Measurements from ENCODE around the gene PRDM16. TPM values are rescaled to one million over a fixed set of nuclear protein-coding genes. Genes with fewer than 3 reads are reported as not detected.

PRDM16 gene
- total RNA-seq, 4 donors from 2014 or later, result 0.41 to 0.95 TPM; not detected in 2

DNA sequence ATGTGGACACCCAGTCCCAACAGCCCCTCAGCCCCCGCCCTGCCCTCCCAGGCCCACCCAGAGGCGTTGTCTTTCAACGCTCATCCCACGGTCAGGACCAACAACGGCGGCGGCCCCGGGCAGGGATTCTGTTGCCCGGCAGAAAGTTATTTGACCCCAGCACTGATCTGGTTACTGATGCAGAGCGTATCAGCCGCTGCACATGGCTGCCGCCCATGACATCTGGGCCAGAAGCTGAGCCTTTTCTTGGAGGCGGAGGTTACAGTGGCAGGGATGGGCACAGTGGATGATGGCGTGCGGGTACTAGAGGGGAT, 258.3 kb downstream of the PRDM16 start:
- H3K4me1 ChIP-seq, result peaks cover 9 to 19% (median 15%) of the 10 kb centered on the region in 4 donors
- no peak overlapping the region for H3K4me3 ChIP-seq
- in situ Hi-C loops (cut with MboI; ENCODE audit: low pct_ligation_motif_present in 1 of 4, low pct_unique_long_range_greater_than_20kb in 1 of 4, low sequenced_read_pairs in 3 of 4), result no loop called here
- intact Hi-C loops (cut with DNase I; ENCODE audit: low total_unique reads), result no loop called here
- no peaks in the 10 kb centered on the region for H3K9me3 ChIP-seq
- 83% methylated on average over 15 of the region's 15 CpGs; no CpG with 5 or more reads in 1 of the 2 donors for WGBS, 2 donors (ENCODE audit: low coverage in 1 of 2)
- H3K27ac ChIP-seq, result no peak overlapping the region
- H3K36me3 ChIP-seq, result no peaks in the 10 kb centered on the region
- H3K27me3 ChIP-seq, result peaks cover 15% of the 10 kb centered on the region
- TF ChIP-seq EP300 (IDR thresholded peaks at IDR 0.05; ENCODE audit: low read depth), result no peak
- no peak for TF ChIP-seq POLR2A (IDR thresholded peaks at IDR 0.05)
- TF ChIP-seq, protein P1, sequence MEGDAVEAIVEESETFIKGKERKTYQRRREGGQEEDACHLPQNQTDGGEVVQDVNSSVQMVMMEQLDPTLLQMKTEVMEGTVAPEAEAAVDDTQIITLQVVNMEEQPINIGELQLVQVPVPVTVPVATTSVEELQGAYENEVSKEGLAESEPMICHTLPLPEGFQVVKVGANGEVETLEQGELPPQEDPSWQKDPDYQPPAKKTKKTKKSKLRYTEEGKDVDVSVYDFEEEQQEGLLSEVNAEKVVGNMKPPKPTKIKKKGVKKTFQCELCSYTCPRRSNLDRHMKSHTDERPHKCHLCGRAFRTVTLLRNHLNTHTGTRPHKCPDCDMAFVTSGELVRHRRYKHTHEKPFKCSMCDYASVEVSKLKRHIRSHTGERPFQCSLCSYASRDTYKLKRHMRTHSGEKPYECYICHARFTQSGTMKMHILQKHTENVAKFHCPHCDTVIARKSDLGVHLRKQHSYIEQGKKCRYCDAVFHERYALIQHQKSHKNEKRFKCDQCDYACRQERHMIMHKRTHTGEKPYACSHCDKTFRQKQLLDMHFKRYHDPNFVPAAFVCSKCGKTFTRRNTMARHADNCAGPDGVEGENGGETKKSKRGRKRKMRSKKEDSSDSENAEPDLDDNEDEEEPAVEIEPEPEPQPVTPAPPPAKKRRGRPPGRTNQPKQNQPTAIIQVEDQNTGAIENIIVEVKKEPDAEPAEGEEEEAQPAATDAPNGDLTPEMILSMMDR (IDR thresholded peaks at IDR 0.05), result no peak
- TF ChIP-seq POLR2AphosphoS5 (IDR thresholded peaks at IDR 0.05), result no peak
- no peak for DNase-seq

DNA sequence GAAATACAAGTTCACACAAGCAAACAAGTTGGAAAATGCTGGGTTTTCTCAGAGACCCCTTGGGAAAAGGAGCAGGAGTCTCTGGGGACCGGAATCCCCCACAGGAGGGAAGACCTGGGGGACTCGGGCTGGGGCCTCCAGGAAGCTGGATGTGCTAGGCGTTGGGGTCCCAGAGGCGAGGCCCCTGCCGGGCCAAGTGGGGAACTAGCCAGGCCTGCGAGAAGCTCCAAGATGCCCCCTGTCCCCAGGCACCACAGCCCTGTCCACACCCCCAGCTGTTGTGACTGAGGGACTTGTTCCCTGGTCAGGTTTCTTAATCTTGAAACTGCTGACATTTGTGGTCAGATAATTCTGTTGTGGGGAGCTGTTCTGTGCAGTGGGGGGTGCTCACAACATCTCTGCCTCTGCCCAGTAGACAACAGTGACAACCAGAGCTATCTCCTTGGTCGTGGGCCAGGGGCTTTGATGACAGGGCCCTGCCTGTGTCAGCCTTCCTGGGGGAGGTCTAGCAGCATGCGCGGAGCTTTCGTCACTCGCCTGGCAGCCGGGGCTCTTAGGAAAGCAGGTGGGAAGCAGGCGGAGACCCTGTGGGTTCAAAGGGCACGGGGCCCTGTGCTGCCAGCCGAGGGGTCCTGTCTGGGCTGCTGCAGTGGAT, 259.1 kb downstream of the PRDM16 start:
- in situ Hi-C loops (cut with MboI; ENCODE audit: low pct_ligation_motif_present in 1 of 4, low pct_unique_long_range_greater_than_20kb in 1 of 4, low sequenced_read_pairs in 3 of 4), result no loop called here
- H3K9me3 ChIP-seq, result no peaks in the 10 kb centered on the region
- TF ChIP-seq POLR2A (IDR thresholded peaks at IDR 0.05) (no peak), POLR2AphosphoS5 (IDR thresholded peaks at IDR 0.05) (no peak), EP300 (IDR thresholded peaks at IDR 0.05; ENCODE audit: low read depth) (no peak)
- TF ChIP-seq, protein P1 (IDR thresholded peaks at IDR 0.05), result no peak
- H3K27me3 ChIP-seq, result peaks cover 11% of the 10 kb centered on the region
- H3K36me3 ChIP-seq, result no peaks in the 10 kb centered on the region
- no peak for DNase-seq
- 93% methylated on average over 14 of the region's 15 CpGs; no CpG with 5 or more reads in 1 of the 2 donors for WGBS, 2 donors (ENCODE audit: low coverage in 1 of 2)
- H3K27ac ChIP-seq, result no peak overlapping the region
- H3K4me3 ChIP-seq, result no peak overlapping the region
- H3K4me1 ChIP-seq, result peaks cover 9 to 14% (median 11%) of the 10 kb centered on the region in 4 donors
- intact Hi-C loops (cut with DNase I; ENCODE audit: low total_unique reads), result no loop called here

DNA sequence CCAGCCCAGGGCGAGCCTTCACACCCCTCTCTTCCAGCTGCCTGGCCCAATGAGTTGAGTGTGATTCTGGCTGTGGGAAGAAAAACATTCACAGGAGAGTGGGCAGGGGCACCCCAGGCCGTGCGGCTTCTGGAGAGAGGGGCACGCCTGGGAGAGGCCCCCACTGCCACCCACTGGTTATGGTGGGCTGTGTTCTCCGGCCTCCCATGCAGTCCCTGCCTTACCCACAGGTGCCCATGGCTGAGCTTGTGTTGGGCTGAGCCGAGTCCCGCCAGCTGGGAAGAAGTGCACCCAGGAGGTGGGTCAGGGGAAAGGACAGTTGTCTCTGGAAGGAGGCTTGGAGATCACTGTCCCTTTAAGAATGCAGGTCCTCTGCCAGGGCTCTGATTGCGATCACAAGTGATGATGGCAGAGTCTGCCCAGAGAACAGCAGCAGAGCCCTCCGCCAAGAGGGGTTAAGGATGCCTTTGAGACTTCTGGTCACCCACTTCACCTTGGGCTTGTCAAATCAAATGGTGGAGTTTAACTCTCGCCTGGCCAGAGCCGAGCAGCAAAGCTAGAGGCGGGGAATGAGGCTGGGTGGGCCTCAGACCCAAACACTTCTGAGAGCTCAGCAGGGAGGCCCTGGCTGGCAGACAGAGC, 260.8 kb downstream of the PRDM16 start:
- H3K9me3 ChIP-seq, result no peaks in the 10 kb centered on the region
- intact Hi-C loops (cut with DNase I; ENCODE audit: low total_unique reads) (no loop called here), in situ Hi-C loops (cut with MboI; ENCODE audit: low pct_ligation_motif_present in 1 of 4, low pct_unique_long_range_greater_than_20kb in 1 of 4, low sequenced_read_pairs in 3 of 4) (no loop called here)
- no peak overlapping the region for H3K27ac ChIP-seq
- 92 to 100% methylated on average over 1 to 7 of the region's 12 CpGs for WGBS, 2 donors (ENCODE audit: low coverage in 1 of 2)
- TF ChIP-seq EP300 (IDR thresholded peaks at IDR 0.05; ENCODE audit: low read depth) (no peak), POLR2A (IDR thresholded peaks at IDR 0.05) (no peak), POLR2AphosphoS5 (IDR thresholded peaks at IDR 0.05) (no peak)
- H3K4me1 ChIP-seq, result no peaks in the 10 kb centered on the region
- DNase-seq, result no peak
- H3K36me3 ChIP-seq, result no peaks in the 10 kb centered on the region
- H3K4me3 ChIP-seq, result no peak overlapping the region
- no peaks in the 10 kb centered on the region for H3K27me3 ChIP-seq

DNA sequence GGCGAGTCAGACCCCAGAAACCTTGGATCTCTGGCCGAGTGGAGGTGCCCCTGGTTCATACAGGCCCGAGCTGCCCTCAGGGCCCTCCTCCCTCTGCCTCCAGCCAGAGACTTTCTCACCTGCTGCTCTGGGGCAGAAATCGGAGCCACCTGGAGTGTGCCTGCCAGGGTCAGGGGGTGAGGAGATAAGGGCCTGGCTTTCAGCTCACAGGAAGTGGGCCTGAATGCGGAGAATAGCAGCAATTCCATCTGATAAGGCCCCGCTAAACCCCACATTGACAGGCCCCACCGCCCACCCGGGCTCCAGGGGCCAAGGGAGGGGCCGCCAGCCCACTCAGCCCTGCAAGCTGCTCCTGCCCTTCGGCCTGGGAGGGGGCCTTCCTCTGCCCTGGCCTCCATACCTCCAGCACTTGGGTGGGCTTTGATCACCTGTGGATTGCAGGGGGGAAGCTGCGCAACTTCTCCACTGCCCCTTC, 261.8 kb downstream of the PRDM16 start:
- Histone ChIP-seq H3K27me3 (no peaks in the 10 kb centered on the region), H3K27ac (no peak overlapping the region), H3K4me1 (no peaks in the 10 kb centered on the region), H3K36me3 (no peaks in the 10 kb centered on the region), H3K9me3 (no peaks in the 10 kb centered on the region), H3K4me3 (no peak overlapping the region)
- DNase-seq, result no peak
- in situ Hi-C loops (cut with MboI; ENCODE audit: low pct_ligation_motif_present in 1 of 4, low pct_unique_long_range_greater_than_20kb in 1 of 4, low sequenced_read_pairs in 3 of 4) (no loop called here), intact Hi-C loops (cut with DNase I; ENCODE audit: low total_unique reads) (no loop called here)
- 79% methylated on average over 11 of the region's 11 CpGs; no CpG with 5 or more reads in 1 of the 2 donors for WGBS, 2 donors (ENCODE audit: low coverage in 1 of 2)
- TF ChIP-seq, protein P1 (IDR thresholded peaks at IDR 0.05), result no peak
- TF ChIP-seq POLR2AphosphoS5 (IDR thresholded peaks at IDR 0.05) (no peak), POLR2A (IDR thresholded peaks at IDR 0.05) (no peak), EP300 (IDR thresholded peaks at IDR 0.05; ENCODE audit: low read depth) (no peak)
